ENCODE measurements around the gene PSMC3IP. TPM values are rescaled to one million over a fixed set of nuclear protein-coding genes. Genes with fewer than 3 reads are reported as not detected.

Gene PSMC3IP
- total RNA-seq, 1 experiment from 2014 or later, result 37.4 TPM

DNA sequence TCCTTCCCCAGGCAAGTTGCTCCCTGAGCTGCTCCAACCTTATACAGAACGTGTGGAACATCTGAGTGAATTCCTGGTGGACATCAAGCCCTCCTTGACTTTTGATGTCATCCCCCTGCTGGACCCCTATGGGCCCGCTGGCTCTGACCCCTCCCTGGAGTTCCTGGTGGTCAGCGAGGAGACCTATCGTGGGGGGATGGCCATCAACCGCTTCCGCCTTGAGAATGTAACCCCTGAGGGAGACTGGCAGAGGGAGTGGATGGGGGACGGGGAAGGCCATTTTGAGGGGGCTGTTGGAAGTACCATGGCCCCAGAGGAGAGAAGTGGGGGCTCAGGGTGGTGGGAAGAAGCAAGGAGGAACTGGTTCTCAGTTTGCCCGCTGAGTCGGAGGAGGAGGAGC, 13.6 kb downstream of the PSMC3IP start:
- H4K8ac ChIP-seq (replicated peaks; ENCODE audit: insufficient read length, low read depth, low read length), result no peak overlapping the region
- H3K27me3 ChIP-seq (ENCODE audit: insufficient read depth, low read length), result no peaks in the 10 kb centered on the region
- Mint-ChIP-seq H3K36me3 (ENCODE audit: insufficient read depth in 1 of 3, low read depth in 3 of 3) (peaks cover 6 to 38% (median 30%) of the 10 kb centered on the region in 3 experiments), H3K4me3 (peak overlapping the region; percentile 94 to 95), H3K4me1 (peaks cover 17 to 25% of the 10 kb centered on the region in 2 experiments), H3K27me3 (ENCODE audit: low read depth) (no peaks in the 10 kb centered on the region), H3K9me3 (no peaks in the 10 kb centered on the region), H3K27ac (no peak overlapping the region)
- no peak overlapping the region for H3K23ac ChIP-seq (ENCODE audit: insufficient read length, low read depth, low read length)
- no peak overlapping the region for H2BK15ac ChIP-seq (ENCODE audit: low read depth, low read length)
- peaks cover 4% of the 10 kb centered on the region for H3K79me1 ChIP-seq (ENCODE audit: insufficient read depth, low read depth, low read length, poor library complexity, severe bottlenecking)
- no peak overlapping the region for H2BK20ac ChIP-seq (ENCODE audit: low read depth, low read length, poor library complexity, severe bottlenecking)
- no peak overlapping the region for H4K5ac ChIP-seq (ENCODE audit: insufficient read length, low read depth, low read length)
- H3K79me2 ChIP-seq (ENCODE audit: insufficient read depth, low read length), result peaks cover 7% of the 10 kb centered on the region; the same call in 1 of the 2 replicates
- no peak overlapping the region for H2BK5ac ChIP-seq (ENCODE audit: insufficient read length, low read length)
- TF ChIP-seq, protein P1, sequence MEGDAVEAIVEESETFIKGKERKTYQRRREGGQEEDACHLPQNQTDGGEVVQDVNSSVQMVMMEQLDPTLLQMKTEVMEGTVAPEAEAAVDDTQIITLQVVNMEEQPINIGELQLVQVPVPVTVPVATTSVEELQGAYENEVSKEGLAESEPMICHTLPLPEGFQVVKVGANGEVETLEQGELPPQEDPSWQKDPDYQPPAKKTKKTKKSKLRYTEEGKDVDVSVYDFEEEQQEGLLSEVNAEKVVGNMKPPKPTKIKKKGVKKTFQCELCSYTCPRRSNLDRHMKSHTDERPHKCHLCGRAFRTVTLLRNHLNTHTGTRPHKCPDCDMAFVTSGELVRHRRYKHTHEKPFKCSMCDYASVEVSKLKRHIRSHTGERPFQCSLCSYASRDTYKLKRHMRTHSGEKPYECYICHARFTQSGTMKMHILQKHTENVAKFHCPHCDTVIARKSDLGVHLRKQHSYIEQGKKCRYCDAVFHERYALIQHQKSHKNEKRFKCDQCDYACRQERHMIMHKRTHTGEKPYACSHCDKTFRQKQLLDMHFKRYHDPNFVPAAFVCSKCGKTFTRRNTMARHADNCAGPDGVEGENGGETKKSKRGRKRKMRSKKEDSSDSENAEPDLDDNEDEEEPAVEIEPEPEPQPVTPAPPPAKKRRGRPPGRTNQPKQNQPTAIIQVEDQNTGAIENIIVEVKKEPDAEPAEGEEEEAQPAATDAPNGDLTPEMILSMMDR (conservative IDR thresholded peaks at IDR 0.05), result no peak
- DNase-seq, result no peak
- H2AK5ac ChIP-seq (ENCODE audit: insufficient read length, low read length), result no peak overlapping the region
- H3K4me1 ChIP-seq (ENCODE audit: insufficient read depth, low read length), result peaks cover 2% of the 10 kb centered on the region; the same call in 1 of the 2 replicates
- no peak overlapping the region for H2AFZ ChIP-seq (ENCODE audit: low read length)
- H3K18ac ChIP-seq (ENCODE audit: insufficient read length, low read depth, low read length), result no peak overlapping the region
- H2BK12ac ChIP-seq (ENCODE audit: insufficient read length, low read depth, low read length), result no peak overlapping the region
- H4K20me1 ChIP-seq (ENCODE audit: control insufficient read depth, insufficient read depth, insufficient read length), result no peaks in the 10 kb centered on the region
- no peak overlapping the region for H3K4me2 ChIP-seq (ENCODE audit: insufficient read depth, insufficient read length, low read length)
- H3K9me3 ChIP-seq (ENCODE audit: control insufficient read depth, low read depth, low read length), result no peaks in the 10 kb centered on the region
- H3K27ac ChIP-seq (ENCODE audit: insufficient read length, low read depth, low read length), result no peak overlapping the region
- H3K23me2 ChIP-seq (ENCODE audit: insufficient read length, low read depth, low read length, poor library complexity, severe bottlenecking), result peaks cover 16% of the 10 kb centered on the region
- no peak overlapping the region for H3T11ph ChIP-seq (ENCODE audit: low read length)
- H2BK120ac ChIP-seq (ENCODE audit: low read depth, low read length, poor library complexity, severe bottlenecking), result no peak overlapping the region
- no peak overlapping the region for H3K9ac ChIP-seq (ENCODE audit: extremely low read depth, insufficient read length, low read length)
- no peak overlapping the region for H4K91ac ChIP-seq (ENCODE audit: insufficient read length, low read depth, low read length)
- H3K4ac ChIP-seq (ENCODE audit: low read depth, low read length), result no peak overlapping the region
- no peak overlapping the region for H3K14ac ChIP-seq (ENCODE audit: insufficient read depth, low read length)
- WGBS (ENCODE audit: extremely low coverage, insufficient read length, low lambda C conversion rate), result no CpG with 5 or more reads among the region's 9 CpGs
- H3K56ac ChIP-seq (ENCODE audit: insufficient read length, low read depth, low read length), result no peak overlapping the region
